ENCODE results near the gene TMEM225B.

GRCh38 chr7:99553039-99553438 is 45.0 kb upstream of the TMEM225B start:
- TF ChIP-seq EZH2phosphoT487 (IDR thresholded peaks at IDR 0.05; ENCODE audit: borderline replicate concordance, low read length) = no peak
- TF ChIP-seq CTCF (IDR thresholded peaks at IDR 0.05; ENCODE audit: low read depth, low read length, poor library complexity, severe bottlenecking) = no peak

Data from DOHH2 (cell line).